ENCODE measurements around the gene RBM6.
"Not testable (repeated sequence)": the region's sequence is repeated elsewhere in the genome, so short reads cannot be mapped to it uniquely, and the experiment has no call there.

The RBM6 gene

DNA sequence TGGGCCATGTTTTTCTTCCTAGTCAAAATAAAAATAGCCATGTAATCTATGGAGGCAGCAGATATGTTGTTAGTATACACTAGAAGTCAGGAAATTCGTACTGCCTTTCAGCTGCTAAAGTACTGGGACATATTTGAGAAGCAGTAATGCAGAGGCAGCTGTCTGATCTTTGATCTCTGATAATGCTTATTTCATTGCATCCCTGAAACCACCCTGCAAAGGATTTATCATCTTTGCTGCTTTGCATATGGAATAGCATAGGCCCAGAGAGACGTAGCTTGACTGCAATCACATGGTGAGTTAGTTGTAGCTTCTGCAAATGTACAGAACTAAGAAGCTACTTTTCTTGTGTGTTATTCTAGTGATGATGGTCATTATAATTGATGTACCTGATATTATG, 52.4 kb downstream of the RBM6 start:
- no peak for DNase-seq (ENCODE audit: low spot score)

DNA sequence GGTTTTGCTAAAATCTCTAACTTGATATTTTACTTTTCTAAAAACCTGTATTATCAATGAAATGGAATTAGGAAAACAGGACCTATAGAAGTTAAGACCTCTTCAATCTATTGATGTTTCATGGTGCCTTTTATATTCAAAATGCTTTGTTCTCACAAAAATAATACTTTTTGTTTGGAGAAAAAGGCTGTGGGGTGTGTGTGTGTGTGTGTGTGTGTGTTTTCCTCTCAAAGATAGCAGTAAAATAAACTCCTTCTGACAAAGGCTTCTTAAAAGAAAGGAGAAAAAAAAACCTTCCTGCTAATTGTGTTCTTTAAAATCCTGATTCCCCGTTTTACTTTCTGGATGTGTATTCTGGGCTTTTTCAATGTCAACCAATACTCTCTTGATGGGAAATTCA, 54.5 kb downstream of the RBM6 start:
- DNase-seq (ENCODE audit: low spot score), result no peak

DNA sequence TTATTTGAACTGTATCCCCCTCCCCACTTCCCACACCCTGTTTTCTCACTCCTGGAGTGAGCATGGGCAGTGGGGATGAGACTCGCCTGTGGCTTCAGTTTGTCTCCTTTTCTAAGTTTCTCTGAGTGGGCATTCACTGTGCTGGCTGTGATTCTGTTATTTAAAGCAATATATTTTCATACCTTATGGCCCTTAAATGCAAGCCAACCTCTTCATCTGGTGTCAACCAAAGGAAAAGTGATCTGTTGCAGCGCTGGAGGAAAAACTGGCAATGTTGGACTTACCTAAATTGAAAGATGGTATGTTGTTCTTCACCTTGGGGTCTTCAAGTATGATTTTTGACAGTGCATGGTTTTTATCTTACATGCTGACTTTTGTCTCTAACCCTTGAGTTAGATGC, 56.1 kb downstream of the RBM6 start:
- DNase-seq (ENCODE audit: low spot score), result no peak

DNA sequence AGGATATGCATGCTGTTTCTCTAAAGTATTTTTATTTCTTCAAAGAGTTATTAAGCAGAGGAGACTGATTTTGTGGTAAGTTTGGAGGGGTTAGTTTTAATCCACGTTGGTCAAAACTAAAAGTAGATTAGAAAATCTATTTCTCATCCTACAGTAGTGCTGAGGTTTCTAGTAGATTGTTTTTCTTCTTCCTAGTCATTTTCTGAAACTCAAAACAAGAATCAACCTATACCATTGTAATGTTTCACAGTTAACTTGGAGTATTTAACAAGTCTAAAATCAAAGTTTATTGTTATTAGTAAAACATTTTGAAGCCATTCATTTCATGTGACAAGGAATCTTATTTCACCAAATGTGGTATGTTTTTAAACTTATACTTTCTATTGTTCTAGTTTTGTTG, 57.9 kb downstream of the RBM6 start:
- no peak for DNase-seq (ENCODE audit: low spot score)

DNA sequence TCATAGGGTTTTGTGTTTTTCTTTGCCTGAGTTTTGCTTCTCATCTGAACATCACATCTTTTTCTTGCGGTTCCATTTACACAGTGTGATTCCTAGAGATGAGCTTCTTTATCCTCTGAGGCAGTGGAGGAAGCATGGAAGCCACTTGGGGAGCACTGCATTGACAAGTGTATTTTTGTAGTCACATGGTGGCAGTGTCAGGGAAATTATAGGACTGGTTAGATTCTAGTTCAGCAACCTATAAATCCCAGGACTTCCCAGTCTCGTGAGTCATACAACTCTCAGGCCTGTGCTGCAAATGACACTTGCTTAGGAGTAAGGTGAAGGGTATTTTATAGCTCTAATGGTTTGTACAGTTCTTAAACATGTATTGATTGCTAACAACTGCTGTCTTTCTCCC, 58.4 kb downstream of the RBM6 start:
- no peak for DNase-seq (ENCODE audit: low spot score)

DNA sequence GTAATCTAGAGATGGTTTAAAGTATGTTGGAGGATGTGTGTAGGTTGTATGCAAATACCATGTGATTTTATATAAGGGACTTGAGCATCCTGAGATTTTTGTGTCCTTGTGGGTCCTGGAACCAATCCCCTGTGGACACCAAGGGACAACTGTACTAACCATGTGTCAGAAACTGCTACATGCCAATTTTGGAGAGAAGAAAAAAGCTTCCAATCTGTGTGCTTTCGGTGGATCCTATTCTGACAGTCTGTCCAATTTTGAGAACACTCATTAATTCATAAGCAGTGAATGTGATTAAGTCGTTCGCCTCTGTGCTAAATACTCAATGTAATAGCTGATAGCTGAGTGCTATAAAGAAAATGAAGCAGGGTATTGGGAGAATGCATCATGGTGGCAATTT, 61.6 kb downstream of the RBM6 start:
- DNase-seq (ENCODE audit: low spot score), result no peak

DNA sequence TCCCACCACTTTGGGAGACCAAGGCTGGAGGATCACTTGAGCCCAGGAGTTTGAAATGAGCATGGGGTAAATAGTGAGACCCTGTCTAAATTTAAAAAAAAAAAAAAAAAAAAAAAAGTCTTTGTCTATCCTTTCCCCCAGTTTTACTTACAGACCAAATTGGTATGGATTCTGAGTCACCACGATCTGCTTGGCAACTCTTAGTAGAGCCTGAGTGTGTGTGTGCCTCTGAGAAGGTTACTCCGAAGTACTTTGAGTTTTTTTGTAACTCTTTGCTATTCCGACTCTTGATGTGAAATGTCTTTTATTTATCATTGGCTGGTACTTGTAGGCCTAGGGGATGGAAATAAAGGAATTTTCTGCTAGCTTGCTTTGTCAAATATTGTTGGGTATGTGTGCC, 63.3 kb downstream of the RBM6 start:
- no peak for DNase-seq (ENCODE audit: low spot score)

DNA sequence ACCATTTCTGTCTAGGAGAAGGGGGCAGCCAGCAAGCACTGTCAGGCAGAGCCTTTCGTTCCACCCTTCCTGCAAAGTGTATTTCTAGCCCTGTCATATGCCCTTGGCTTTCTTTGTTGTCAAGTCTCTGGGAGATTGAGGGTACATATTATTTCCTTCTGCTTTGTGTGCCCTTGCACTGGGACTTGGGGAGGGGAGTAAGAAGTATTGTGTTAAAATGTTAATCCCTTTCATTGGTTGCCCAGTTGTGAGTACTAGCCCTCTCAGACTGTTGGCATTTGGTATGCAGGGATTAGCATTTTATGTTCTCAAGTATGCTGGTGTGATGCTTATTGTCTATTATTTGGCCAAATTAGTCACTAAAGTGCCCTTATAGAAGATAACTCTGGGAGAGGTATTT, 63.9 kb downstream of the RBM6 start:
- DNase-seq (ENCODE audit: low spot score), result no peak

DNA sequence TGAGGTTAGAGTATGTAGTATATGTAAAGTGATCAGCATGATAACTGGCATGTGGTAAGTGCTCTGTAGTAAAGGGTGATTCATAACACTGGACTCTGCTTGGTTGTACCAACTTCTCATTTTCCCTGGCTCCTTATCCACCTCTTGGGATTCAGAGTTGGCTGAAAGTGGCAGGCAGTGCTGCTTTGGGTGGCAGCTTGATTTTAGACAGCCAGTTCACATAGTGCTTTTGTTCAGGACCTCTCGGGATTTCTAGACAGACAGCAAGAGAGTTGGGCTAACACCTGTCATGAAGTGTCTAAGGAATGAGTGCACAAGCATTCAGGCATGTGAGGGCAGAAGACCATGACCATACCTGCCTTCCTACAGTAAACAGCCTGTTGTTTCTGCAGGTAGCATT, 69.0 kb downstream of the RBM6 start:
- no peak for DNase-seq (ENCODE audit: low spot score)

DNA sequence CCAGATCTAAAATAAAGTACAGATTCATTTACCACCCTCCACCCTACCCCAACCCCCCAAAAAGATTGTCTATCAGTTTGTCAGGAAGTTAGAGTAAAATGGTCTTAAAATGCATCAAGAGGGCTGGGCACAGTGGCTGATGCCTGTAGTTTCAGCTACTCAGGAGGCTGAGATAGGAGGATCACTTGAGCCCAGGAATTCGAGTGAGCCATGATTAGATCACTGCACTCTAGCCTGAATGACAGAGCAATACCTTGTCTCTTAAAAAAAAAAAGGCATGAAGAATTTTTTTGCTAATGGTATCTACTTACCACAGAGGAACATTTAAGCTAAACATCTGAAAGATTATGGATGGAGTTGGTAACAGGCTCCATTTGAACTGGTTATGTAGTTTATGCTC, 71.0 kb downstream of the RBM6 start:
- DNase-seq (ENCODE audit: low spot score), result no peak

DNA sequence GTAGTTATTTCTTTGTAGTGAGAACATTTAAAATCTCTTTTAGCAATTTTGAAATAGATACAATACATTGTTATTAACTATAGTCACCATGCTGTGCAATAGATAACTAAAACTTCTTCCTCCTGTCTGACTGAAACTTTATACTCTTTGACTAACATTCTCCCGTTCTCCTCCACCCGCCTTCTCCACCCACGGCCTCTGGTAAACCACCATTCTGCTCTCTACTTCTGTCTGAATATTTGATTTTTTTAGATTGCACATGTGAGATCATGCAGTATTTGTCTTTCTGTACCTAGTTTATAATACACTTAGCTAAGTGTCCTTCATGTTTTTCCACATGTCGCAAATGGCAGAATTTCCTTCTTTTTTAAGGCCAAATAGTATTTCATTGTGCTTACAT, 76.0 kb downstream of the RBM6 start:
- DNase-seq (ENCODE audit: low spot score), result no peak

DNA sequence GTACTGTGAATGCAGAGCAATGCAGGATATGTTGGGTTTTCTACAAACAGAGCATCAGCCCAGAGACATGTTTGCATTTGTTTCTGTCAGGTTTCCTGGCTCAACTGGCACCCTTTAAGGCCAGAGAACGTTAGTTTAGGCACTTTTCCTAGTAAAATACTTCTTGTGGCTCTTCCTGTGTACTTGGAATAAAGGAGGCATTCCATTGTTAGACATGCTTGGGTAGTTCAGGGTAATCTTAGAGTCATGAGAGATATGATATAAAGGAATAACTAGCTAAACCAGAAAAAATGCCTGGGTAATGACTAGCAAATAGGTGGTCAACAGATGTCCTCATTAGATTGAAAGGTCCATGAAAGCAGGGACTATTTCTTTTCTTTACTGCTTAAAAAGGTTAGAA, 88.4 kb downstream of the RBM6 start:
- DNase-seq (ENCODE audit: low spot score), result no peak

DNA sequence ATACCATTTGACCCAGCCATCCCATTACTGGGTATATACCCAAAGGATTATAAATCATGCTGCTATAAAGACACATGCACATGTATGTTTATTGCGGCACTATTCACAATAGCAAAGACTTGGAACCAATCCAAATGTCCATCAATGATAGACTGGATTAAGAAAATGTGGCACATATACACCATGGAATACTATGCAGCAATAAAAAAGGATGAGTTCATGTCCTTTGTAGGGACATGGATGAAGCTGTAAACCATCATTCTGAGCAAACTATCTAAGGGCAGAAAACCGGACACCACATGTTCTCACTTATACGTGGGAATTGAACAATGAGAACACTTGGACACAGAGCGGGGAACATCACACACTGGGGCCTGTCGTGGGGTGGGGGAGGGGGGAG, 91.3 kb downstream of the RBM6 start:
- not testable (repeated sequence) for DNase-seq (ENCODE audit: low spot score)

DNA sequence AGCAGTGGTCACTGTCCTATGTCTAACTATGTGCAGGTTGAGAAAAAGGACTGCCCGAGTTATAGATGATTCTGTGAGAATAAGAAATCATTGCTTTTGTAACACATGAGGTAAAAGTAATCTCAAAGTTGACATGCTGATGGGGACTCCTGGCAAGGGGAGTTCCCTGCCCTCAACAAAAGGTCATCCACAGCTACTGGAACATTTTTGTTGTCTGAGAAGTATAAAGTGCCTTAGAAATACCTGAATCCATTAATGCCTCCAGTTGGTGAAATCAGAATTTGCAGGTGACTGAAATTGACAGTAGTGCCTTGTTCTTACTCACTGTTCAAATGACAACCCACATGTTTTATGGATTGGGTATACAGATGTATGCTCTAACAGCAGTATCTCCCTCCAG, 105.0 kb downstream of the RBM6 start:
- no peak for DNase-seq (ENCODE audit: low spot score)

DNA sequence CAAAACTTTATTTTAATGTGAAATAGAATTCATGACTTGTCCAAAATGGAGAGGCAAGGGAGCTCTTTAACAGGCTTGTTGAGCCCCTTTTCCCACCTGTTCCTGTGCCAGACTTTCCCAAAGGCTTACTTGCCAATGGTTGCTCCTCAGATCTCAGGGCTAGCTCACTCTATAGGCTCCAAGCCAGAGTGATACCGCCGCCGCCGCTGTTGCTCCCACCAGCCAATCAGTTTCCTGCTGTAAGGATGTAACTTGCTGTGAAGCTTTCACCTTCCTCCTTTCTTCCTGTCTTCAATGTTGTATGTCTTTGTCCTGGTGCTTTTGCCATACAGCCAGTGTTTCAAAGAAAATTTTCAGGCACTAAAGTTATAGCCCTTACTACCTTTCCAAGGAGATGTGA, 107.5 kb downstream of the RBM6 start:
- no peak for DNase-seq (ENCODE audit: low spot score)

DNA sequence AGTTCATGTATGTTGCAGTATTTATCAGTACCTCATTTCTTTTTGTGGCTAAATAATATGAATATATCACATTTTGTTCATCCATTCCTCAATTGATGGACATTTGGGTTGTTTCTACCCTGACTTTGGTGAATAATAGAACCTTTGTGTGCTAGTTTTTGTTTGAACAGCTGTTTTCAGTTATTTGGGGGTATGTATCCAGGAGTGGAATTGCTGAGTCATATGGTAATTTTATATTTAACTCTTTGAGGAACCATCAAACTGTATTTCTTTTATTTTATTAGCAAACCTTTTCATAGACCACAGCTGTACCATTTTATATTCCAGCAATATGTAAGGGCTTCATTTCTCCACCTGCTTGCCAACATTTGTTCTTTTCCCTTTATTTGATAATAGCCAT, 110.4 kb downstream of the RBM6 start:
- DNase-seq (ENCODE audit: low spot score), result no peak

DNA sequence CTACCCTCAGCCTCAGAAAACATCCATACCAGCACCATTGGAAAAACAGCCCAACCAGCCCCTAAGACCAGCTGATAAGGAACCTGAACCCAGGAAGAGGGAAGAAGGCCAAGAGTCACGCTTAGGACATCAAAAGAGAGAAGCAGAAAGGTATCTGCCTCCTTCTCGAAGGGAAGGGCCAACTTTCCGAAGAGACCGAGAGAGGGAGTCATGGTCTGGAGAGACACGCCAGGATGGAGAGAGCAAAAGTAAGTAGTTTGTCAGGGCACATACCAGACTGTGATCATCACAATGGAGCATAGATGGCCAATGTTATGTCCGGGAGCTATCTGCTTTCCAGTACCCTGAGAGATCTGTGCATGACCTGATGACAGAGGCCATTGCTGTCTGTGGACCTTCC, 117.8 kb downstream of the RBM6 start:
- DNase-seq (ENCODE audit: low spot score), result no peak

DNA sequence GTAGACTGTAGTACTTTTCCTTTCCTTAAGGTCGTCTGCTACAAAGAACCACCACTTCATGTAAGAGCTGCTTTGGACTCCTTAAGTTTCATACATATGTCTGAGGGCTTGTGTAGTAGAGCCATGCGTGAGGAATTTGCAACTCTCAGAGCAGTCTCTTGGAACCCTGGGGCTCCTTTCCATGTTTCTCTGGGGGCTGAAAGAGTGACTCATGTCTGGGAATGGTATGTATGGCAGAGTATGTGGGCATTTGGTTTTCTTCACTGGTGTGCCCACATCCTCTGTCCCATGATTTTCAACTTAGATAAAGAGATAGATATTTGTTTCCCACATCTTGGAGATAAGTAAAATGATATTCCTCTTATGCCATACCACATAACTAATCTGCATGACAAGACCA, 128.2 kb downstream of the RBM6 start:
- no peak for DNase-seq (ENCODE audit: low spot score)

DNA sequence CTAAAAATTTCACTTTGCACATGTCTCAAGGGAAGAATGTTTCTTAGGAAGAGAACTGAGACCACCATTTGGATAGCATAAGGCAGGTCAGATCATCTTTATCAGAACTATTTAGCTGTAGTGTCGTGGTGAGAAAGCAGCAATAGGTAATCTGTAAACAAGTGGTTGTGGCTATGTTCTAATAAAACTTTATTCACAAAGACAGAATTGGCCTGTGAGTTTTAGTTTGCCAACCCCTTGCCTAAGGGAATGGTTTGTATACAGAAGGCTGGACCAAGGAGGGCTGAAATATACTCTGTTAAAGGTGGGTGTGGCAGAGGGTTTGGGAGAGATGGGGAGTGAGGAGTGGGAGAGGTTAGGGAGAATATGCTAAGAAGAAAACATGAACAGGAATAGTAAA, 138.1 kb downstream of the RBM6 start:
- no peak for DNase-seq (ENCODE audit: low spot score)

DNA sequence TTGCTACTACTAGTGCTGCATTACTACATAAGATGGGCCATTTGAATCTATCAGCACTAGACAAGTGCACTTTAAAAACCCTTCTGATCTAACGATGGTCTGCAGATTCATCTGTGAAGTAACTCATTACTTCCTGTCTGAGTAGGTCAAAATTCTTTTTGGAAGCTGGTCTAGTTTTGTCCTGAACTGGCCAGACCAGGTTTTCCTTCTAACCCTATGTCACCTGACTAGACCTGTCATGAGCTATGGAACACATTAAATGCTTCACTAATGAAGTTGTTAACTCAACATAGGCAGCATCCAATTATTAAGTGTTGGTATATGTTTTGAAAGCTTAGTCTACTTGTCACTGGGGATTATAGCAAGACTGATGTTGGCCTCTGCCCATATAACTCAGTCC, 138.7 kb downstream of the RBM6 start:
- no peak for DNase-seq (ENCODE audit: low spot score)

DNA sequence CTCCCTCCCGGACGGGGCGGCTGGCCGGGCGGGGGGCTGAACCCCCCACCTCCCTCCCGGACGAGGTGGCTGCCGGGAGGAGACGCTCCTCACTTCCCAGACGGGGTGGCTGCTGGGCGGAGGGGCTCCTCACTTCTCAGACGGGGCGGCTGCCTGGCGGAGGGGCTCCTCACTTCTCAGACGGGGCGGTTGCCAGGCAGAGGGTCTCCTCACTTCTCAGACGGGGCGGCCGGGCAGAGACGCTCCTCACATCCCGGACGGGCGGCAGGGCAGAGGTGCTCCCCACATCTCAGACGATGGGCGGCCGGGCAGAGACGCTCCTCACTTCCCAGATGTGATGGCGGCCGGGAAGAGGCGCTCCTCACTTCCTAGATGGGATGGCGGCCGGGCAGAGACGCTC, 145.0 kb downstream of the RBM6 start:
- DNase-seq (ENCODE audit: low spot score), result not testable (repeated sequence)

DNA sequence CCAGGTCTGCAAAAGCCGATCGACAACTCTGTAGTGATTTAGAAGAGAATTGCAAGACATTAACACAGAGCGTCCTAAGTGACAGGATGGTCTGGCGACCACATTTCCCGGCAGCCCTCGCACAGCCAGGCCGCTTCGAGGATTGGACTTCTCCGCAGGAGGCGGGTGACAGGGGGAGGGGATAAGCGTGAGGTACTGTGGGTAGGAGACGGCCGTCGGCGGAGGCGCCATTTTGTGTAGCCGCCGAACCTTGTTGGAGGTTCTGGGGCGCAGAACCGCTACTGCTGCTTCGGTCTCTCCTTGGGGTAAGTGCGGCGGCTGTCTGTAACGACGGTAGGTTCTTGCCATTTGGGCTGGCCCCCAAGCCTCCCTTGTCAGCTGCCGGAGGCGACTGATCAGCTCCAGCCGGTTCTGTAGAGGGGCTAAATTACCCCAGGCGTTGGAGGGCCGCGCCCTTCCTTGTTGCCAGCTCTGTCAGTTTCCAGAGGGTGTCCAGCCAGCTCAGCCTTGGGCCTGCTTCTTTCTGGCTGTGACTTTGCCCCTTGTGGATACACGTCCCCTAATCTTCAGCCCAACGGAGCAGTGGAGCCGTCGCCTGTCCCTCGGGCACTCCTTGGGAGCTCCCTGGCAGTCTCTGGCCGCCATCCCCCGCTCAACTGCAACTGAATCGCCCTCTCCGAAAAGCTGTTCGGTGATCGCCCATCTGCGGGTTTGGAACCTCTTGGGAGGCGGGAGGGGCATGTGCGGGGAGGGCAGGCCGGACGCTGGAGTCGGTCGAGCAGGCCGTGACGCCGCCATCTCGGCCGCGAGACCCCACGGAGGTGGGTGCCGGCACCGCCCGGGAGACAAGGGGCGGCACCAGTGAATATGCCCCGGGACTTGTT, 149.0 kb downstream of the RBM6 start, which contains the start of gene RBM5:
Gene RBM5 (plus strand): TSS at position 195 of the 884 bp plus-strand sequence. CDS start 1,516 bp downstream, outside the sequence.
- DNase-seq (ENCODE audit: low spot score), result peak; percentile 95

DNA sequence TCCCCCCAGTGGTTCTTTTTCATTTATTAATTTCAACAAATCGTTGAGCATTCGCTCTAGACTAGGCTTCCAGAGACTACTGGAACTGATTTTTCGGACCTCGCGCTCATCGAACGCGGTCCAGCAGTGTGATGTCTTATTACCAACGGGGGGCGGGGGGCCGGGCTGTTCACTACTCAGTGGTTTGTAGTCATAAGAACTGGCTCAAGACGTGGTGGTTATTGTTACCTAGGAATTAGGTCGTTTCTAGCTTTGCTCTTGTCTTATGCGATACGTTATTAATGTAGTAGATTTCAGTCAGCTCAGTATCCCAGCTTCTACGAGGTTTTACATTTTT, 149.6 kb downstream of the RBM6 start:
- no peak for DNase-seq (ENCODE audit: low spot score)

DNA sequence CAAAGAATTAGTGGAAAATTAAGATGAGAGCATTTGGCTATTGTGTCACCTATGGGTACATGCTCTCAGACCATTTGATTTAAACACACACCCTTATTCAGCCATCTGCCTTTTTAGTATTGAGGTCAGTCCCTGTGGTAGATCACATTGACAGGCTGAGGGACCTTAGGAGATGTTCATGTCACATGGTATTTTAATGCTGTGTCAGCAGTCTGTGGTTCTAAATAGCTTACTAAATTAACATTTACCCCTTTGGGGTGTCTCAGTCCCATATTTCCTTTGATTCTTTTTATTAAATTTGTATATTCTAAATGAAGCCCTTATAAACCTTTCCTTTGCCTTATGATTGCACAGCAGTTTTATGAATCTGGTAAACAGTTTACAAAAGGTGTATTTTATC, 151.0 kb downstream of the RBM6 start:
- no peak for DNase-seq (ENCODE audit: low spot score)

Data from cerebellar cortex (tissue), 1 donor.